ENCODE results near the gene NPR3.

NPR3 gene

DNA sequence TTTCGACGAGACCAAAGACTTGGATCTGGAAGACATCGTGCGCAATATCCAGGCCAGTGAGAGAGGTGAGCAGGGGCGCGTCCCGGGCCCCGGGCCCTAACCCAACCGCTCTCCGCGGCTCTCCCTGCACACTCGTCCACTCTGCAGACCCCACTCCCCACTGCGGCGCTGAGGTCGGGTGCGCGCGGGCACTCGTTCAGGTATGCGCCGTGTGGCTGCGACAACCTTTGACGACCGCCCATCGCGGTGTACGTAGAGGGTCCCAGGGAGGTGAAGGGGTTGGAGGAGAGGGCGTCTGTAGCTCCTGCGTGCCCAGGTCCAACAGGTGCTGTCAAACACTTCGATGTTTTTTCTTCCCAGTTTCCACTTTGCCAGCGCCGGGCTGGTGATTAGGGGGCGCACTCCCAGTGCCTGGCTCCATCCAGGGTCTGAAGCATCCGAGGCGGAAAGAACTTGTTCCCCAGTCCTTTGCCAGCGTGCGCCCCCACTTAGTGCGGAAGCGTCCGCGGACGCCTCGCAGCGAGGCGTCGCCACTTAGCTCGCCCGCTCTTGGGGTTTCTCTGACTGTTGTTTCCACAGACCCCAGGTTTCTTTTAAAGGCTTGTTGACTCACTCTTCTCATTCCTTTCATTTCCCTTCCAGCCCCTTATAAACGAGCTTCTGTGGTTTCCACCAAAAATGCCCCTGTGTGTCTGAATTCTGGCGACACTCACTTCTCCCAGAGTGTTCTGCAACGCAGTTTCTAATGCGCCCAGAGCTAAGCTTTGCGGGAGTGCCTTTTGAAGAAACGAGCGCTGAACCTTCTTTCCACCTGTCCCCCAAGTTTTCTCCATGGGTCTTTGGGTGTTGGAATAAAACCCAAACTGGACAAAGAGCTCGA is 1.6 kb downstream of the NPR3 start:
- no peak for DNase-seq

DNA sequence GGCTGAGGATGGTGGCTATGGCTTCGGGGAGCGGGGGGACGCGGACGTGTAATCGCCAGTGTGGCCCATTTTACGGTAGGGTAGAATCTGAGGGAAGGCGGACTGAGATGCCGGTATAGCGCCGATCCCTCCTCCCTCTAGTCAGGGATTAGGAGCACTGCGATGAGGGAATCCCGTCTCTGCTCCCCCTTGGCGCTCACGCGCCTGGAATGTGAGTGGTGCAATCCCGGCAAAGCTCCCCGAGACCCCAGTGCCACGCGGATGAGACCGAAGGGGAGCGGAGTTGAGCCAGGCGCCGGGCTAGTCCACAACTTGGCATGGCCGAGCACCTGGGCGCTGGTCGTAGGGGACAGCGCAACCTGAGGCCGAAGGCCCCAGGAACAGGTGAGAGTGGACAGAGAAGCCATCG is 2.2 kb downstream of the NPR3 start:
- no peak for DNase-seq

DNA sequence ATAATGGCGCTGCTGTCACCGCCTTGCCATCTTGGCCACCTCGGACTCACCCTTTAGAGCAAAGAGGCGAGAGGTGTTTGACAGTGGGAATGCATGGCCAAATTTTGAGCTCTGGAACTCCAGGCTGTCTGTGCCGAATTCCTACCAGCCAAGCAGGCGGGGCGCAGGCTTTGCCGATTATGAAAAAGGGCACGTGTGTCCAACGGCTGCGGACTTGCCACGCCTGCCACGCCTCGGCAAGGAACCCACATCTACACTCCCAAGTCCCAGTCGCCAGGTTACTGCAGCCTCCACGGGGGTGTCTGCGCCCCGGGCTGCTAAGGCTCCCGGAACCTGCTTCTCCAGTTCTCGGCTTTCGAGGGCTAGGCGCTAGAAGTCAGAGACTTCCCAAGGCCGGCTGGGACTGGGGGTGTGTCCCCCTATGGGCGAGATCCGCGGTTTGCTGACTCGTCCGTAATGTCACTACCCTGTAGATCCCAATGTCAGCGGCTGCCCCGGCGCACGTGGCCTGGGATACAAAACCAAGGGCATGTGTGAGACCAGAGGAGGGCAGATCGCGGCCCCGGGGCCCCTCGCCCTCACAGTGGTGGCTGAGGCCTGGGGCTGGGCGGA is 2.8 kb downstream of the NPR3 start:
- DNase-seq = no peak

DNA sequence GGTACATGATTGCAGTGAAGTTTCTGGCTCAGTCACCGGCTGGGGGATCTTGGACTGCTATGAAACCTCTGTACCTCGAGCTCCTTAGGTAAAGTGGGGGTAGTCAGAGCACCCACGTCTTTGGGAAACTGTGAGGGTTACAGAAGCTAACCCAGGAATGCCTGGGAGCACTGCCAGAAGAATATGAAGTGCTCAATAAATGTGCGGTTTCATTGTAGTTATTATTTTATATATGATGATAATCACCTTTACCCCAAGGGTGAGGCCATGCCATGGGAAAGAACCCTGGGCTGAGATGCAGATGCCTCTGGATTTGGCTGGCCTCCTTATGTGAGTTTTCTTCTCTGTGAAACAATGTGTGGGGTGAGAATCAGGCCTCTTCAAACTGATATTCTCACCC is 3.7 kb downstream of the NPR3 start:
- no peak for DNase-seq

DNA sequence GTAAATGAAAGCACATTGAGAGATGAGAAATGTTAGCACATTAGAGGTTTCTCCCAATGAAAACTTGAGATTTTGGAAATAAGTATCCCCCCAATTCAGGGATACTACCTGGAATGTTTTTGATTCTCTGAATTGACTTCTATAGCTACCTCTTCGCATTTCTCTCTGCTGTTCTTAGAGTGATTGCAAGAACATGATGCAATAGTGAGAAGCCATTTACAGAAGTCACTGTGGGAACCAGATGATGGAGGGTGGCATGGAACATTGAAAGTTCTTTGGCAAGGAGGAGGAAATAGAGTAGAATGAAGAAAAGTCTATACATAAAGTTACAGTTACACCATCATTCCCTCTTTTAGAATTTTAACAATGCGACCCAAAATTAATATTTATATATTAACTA is 9.2 kb downstream of the NPR3 start:
- DNase-seq = no peak

DNA sequence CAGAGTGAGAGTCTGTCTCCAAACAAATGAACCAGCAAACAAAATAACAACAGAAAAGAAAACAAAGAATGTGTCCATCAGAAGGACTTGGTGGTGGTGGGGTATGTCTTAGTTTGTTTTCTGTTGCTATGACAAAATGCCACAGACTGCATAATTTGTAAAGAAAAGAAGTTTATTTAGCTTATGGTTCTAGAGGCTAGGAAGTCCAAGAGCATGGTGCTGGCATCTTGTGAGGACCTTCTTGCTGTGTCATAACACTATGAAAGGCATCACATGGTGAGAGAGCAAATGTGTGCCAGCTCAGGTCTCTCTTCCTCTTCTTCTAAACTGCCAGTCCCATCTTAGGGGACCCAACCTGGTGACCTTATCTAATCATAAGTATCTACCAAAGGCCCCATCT is 10.5 kb downstream of the NPR3 start:
- DNase-seq = no peak

DNA sequence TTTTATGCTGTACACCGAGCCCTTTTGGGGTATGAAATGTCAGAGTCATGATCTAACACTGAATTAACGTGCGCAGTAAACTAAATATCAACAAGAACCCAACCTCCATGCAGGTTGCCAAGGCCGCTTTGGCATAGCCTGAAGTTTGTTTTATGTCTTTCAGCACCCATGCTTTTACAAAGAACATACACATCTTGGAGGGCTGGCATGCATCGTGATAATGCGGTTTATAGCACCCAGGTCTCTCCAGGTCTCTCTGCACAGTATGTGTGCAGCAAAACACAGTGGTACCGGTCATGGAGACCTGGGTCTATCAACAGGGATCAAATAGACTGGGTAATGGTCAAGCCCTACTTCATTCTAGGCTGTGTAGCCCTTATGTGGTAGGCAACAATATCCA is 11.8 kb downstream of the NPR3 start:
- DNase-seq = no peak

DNA sequence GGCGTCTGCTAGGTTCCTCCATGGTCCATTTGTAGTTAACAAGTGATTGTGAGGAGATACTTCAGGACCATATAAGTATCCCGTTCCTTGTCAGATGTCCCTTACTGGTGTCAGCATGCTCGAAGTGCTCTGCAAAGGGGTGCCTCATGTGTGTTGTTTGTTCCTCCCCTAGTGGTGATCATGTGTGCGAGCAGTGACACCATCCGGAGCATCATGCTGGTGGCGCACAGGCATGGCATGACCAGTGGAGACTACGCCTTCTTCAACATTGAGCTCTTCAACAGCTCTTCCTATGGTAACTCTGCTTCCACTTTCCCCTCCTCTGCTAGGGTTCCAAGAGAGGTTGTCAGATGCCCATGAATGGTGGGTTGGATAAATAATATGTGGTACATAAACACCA is 13.4 kb downstream of the NPR3 start:
- DNase-seq = no peak

DNA sequence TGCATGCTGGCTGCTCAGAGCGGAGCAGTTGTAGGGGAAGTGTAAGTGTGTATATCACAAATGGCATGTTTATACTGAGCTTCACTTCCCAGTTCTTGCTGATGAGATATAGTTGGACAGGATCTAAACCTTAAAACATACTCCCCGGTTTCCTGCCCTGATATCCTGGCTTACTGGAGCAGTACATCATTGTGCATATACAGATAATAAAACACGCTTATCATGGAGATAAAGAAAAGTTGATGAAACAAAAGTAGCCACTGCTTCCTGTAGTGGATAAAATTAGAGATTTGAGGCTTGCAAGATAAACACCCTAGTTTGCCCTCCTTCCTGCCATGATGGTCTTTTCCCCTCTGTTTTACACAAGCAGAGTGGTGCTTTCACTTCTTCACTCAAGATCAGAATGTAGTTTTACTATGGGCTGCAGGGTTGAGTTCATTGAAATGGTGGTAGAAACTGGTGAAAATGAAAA is 15.0 kb downstream of the NPR3 start:
- no peak for DNase-seq

DNA sequence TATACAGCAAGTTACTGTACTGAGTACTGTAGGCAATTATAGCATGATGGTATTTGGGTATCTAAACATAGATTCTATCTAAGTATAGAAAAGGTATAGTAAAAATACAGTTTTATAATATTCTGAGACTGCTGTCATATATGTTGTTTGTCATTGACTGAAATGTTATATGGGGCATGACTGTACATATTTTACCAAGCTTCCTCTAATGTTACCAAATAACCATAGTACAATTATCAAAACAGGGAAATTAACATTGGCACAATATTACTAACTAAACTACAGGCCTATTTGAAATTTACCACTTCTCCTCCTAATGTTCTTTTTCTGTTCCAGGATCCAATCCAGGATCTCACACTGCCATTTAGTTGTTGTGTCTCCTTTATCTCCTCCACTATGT is 18.5 kb downstream of the NPR3 start:
- no peak for DNase-seq

DNA sequence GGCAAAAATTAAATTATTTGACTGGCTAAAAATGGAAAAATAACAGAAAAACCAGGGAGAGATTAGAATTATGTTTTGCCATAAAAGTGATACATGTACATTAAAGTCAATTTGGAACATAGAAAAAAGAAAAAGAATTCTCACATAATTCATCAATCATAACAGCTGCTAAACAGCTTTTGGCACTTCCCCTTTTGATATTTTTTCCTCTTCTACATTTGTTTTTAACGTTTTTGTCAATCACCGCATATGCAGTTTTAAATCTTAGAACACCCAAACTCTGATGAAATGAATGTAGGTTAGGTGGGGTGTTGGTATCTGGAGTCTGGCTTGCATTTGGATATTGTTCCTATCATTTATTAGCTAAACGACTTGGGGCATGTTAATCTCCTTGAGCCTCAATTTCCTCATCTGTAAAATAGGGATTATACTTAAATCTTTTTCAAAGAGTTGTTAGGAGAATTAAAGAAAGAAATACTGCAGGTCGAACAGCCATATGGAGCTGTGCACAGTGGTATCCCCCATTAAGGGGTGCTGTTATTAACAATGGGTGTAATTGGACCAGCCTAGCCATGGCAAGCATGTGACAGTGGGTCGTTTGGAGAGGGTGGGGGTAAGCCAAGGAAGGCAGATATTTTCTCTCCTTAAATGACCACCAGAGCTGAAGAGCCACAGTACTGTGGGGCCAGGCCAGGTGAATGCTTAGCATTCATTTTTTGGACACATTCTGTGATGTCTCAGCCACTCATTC is 22.6 kb downstream of the NPR3 start:
- DNase-seq = no peak

DNA sequence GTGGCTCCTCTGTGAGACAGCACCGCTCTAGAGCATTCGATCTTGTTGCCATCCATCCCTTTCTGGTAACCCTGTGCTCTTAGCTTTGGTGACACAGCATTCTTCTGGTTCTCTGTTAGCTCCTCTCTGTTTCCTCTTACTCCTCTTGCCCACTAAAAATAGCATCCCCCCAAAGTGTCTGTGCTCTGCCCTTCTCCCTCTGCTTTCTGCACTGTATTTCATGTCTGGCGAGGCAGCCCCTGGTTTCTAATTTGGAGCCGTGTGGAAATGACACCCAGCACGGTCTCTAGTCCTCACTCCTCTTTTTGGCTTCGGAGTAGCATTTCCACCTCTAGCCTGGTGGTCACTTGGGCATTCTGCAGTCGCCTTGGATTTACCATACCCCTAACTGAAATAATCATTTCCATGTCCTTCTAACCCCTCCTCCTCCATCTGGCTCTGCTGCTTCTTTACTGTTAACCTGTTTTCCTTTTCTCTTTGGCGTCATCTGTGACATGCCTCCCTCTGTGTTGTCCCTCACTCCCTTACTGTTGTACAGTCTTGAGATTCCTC is 23.8 kb downstream of the NPR3 start:
- DNase-seq = no peak

DNA sequence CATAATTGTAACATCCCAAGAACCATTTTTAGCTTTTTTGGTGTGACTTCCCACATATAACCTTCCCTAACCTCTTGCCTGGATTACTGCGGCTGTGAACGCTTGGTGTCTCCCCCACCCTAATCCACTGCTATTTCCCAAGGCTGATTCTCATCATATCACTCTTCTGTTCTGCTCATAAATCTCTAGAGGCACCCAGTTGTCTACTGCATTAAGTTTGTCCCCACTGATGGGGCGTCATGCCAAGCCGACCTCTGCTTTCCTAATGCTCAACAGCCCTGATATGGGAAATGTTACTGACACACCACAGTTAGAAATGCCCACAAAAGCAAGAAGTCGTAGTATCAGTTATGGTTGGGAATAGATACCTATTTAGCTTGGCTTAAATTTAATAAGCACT is 24.4 kb downstream of the NPR3 start:
- DNase-seq = no peak

DNA sequence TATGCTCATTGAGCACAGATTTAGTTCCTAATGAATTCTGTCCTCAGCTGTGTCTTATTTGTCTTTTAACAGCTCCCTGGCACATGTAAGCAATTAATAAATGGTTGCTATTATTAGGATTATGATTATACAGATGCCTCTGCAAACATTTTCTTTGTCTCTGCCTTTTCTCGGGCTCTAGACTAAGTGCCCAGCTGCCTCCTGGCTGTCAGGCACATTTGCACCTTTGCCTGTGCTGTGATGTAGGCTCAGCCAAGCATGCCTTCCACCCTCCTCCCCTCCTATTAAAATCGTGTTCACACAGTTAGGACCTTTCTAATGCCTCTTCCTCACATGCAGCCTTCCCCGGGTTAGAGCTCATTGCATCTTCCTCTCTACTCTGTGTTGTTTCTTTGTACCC is 25.7 kb downstream of the NPR3 start:
- DNase-seq = no peak

DNA sequence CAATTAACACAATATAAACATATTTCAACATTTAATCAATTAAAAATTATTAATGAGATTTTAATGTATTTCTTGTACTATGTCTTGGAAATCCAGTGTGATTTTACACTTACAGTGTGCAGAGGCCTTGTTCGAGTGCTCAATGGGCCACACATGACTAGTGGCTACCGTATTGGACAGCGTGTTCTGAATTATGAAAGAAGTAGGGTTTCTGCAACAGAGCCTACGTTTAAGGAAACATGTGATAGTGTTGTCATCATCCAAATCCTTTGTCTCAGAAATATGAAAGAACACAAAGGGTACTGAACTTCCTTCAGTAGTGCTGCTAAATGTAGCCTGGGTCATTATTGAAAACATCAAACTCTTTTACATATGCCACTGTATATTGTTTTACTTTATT is 29.5 kb downstream of the NPR3 start:
- DNase-seq = no peak

DNA sequence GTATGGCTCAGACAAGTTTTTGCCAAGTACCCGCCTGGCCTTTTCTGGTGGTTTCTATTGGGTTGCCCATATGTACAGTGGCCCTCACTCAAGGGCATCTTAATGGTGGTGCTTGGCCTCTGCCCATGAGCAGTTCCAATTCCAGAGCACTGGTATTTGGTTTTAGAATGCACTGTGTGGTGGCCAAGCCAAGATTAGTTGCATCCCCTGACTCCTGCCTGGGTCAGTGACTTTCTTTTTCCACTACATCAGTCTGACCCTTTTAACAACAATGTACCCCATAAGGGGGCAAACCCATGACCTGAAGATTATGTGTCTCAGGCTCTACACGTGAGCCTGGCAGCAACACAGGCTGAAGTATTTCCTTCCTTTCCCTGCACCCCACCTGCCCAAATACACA is 34.2 kb downstream of the NPR3 start:
- no peak for DNase-seq

DNA sequence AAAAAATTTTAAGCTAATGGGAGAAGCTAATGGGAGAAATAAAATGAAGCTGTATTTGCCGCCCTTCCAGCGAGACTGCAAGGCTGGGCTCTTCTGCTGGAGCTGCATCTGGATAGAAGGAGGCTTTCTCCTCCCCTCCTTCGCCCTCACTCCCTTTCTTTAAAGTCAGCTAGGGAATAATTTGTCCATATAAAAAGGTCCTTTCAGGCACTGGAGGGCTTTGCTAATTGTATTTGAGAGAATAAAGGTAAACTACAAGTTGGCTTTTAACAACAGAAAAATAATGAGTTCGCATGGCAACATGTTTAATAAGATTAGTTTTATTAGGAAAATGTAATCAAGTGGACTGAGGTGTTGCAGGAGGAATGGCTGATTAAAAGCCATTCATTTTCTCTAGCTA is 41.3 kb downstream of the NPR3 start:
- DNase-seq = no peak

DNA sequence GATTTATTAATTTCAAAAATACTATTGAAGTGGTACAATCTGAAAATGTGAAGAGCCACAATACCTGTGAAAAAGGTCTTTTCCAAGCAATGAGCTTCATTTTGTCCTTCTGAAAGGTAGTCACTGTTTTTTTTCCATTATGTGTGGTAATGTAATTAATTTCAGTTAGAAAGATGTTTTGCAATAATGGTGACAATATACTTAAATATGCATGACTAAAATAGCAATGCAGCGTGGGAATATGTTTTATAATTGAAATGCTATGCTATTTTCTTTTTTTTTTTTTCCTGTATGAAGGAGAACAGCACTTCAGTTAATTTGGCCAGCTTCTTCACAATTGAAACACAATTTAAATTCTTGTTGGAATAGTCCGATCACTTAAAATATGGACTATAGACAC is 41.9 kb downstream of the NPR3 start:
- no peak for DNase-seq

DNA sequence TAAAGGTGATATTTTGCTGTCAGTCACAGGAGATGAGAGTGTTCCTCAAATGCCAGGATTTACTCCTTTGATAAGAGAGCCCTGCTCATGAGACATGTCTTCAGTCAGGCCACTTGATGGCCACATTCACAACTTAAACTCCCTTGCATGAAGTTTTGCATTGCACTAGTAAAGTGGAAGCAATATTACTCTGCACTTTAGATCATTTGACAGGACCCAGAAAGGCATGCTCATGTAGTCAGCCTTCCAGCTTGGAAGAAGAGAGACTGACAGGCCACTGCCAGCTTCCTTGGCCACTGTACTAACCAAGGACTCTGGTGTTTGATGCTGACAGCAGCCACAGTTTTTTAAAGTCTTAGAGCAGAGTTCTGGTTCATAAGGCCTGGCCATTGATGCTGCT is 42.6 kb downstream of the NPR3 start:
- DNase-seq = no peak

DNA sequence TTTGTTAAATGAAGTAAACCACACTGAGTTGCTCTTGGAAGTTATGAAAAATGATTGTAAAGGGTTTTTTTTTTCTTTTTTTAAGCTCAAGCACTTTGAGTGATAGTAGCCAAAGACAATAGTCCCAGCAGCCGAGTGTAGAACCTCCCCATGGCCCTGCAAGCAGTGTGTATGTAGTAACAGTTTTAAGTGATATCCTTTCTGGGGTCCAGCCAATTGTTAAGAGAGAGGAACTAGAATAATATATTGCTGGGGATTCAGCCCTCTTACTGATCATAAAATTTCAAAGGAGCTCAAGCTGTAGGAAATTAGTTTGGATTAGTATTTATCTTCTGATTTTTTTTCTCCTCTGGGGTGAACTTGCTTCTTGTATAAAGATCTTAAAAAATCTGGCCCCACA is 43.2 kb downstream of the NPR3 start:
- DNase-seq = no peak

DNA sequence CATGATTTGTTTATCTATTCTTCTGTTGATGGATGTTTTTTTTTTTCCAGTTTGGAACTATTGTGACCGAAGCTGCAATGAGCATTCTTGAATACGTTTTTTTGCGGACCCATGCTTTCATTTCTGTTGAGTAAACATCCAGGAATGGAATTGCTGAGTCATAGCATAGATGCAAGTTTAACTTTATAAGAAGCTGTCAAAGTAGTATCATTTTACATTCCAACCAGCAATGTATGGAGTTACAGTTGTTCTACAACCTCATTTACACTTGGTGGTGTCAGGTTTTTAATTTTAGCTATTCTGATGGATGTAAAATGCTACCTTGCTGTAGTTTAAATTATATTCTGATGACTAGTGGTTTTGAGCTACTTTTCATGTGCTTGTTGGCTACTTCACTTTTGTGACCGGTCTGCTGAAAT is 49.0 kb downstream of the NPR3 start:
- no peak for DNase-seq

DNA sequence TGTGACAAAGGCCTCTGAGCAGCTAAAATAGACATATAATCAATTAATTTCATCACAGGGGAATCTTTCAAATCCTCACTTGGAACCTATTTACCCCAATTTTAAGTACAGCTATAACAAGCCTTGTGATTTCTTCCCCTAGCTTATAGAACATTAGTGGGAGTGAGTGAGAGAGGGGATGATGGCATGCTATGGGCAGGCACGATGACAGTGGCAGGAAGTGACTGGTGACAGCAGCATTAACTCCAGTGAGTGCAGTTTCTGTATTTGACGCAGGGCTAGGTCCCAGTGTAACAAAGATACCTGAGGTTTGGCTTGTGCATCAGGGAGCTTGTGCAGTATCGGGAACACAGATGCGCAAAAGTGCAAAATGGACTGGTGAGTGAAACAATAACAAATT is 54.1 kb downstream of the NPR3 start:
- no peak for DNase-seq

DNA sequence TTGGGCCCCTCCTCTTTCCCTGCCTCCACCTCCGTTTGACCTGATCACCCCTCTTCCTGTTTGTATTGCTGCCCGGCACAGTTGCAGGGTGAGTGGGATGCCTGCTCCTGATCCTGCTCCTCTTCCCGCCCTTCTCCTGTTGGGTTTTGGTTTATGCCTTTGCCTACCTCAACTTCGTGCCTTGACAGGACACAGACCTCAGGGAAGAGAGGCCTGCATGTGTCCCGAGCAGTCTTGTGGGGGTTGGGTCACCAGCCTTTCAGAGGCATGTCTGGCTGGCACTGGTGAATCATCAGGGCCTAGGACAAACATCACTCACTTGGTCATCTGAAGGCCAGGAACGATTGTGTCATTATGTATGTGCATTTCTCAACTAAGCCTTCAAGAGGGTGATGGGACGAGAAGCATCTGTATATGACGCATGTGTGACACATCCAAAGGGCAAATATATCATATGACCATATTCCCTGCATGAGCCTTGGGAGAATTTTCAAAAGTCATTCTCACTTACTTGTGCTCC is 56.9 kb downstream of the NPR3 start:
- DNase-seq = no peak
